Endometrial microvascular endothelial cells (primary cell): ENCODE measurements around the gene TGM2. TPM values are rescaled to one million over a fixed set of nuclear protein-coding genes. Genes with fewer than 3 reads are reported as not detected.

Experiments used
- in situ Hi-C: cut with HindIII; loops from 2 replicates; pipeline ENCODE4 v1.10.0; 2017; ENCODE audit warnings: low sequenced_read_pairs, low pct_unique_long_range_greater_than_20kb; ENCODE audit errors: inconsistent ontology term
- total RNA-seq: library from RNA; depleted of rRNA; stranded (reverse); fragments of >200 nt; gene quantifications from one replicate; pipeline ENCODE4 v1.2.3, GENCODE V29; 2015; ENCODE audit errors: inconsistent ontology term

Gene TGM2
- total RNA-seq, 1 donor from 2014 or later, result 741 TPM

DNA sequence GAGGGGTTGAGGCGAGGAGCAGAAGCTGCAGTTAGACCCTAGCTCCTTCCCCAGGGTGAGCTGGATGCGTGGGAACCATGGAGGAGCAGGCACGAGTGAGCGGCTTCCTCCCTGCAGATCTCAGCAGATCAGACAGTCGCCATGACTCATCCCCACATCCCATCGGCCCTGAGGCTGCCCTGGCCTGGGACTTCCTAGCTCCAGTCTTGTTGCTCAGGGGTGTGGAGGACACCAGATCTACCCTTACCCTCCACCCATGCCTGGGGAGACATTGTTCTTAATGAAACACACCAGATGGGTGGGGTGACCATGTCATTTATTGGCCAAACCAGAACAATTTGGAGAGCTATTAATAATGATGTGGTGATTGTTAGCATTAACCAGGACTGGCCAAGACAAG lies 36.3 kb upstream of the TGM2 start:
- in situ Hi-C loops, result no loop called here

- in situ Hi-C loops, result no loop called here
Measured at GRCh38 chr20:38200646-38201045, 35.6 kb upstream of the TGM2 start.

- in situ Hi-C loops, result no loop called here
Measured at GRCh38 chr20:38199501-38200390, 34.7 kb upstream of the TGM2 start.

GRCh38 chr20:38198238-38198861 lies 33.3 kb upstream of the TGM2 start:
- in situ Hi-C loops, result no loop called here

DNA sequence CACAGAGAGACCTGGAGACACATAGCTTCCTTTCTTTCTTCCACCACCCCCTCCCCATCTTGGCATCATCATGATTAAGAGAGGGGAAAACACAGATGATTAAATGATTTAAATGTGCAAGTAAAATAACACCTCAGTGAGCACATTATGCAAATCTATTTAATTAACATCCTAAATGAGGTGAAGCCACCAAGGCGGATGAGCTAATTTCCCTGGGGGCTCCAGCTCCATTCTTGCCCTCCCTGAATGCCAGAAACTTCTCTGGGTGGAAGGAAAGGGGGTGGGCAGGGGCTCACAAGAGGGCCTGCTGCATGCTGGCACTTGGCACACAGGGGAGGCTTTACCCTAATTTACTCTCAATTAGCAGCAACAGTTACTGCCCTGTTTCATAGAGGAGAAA lies 32.5 kb upstream of the TGM2 start:
- in situ Hi-C loops, result no loop called here

GRCh38 chr20:38197217-38197616 lies 32.1 kb upstream of the TGM2 start:
- in situ Hi-C loops, result no loop called here

DNA sequence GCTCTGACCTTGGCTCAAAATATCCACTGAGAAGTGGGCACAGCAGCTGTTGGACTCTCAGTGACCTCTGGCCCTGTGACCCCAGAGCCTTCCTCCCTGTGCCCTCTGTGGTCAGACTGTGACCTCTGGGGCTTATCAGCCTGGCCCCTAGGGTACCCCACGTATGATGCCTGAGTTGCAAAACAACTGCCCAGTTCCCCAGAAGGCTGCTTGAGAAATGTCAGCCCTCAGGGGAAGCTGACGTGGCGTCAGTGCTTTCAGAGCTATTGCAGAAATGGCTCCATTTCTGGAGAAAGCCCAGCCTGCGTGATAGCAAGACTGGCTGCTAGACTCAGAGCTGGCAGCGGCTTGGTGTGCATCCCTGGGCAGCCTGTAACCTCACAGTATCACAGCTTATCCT lies 31.5 kb upstream of the TGM2 start:
- in situ Hi-C loops, result no loop called here

DNA sequence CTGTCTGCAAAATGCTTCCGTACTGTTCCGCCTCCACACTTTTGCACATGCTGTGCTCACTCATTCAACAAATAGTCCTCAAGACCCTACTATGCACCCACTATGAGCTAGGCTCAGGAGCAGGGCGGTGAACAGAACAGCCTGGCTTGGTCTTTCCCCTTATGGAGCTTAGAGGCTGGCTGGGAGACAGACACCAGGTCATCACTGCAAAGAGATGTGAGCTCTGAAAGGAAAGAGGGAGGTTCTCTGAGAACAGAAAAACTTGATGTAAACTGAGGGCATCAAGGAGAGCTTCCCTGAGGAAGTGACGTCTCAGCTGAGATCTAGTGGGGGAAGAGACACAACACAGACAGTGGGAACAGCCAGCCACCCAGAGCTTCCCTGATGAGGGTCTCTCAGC lies 31.0 kb upstream of the TGM2 start:
- in situ Hi-C loops, result no loop called here

GRCh38 chr20:38195521-38195920 lies 30.5 kb upstream of the TGM2 start:
- in situ Hi-C loops, result no loop called here

GRCh38 chr20:38194971-38195504 lies 30.0 kb upstream of the TGM2 start:
- in situ Hi-C loops, result no loop called here

GRCh38 chr20:38193586-38194105 lies 28.6 kb upstream of the TGM2 start:
- in situ Hi-C loops, result no loop called here

DNA sequence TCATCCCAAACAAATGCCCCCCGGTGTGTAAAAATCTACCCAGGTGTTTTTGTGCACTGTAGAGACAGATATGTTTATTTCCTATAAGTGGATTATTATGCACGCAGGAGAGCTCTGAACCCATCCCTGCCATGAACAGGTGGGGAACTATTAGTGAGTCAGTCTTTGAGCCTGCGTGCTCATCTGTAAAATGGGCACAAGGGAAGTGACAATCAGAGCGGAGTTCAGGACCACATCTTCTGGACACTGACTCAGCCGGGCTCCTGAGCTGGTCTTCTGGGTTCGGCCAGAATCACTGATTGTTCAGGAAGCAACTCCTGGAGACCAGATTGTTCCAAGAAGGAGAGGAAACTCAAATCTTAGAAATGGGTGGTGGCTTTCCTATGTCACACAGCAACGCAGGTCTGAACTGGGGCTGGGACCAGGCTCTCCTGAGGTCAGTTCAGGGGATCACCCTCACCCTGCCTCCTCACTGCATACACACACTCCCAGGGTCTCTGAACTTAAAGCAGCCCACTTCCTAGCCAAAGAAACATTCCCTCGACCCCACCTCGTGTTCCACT lies 27.3 kb upstream of the TGM2 start:
- in situ Hi-C loops, result no loop called here

GRCh38 chr20:38191654-38192053 lies 26.6 kb upstream of the TGM2 start:
- in situ Hi-C loops, result no loop called here

DNA sequence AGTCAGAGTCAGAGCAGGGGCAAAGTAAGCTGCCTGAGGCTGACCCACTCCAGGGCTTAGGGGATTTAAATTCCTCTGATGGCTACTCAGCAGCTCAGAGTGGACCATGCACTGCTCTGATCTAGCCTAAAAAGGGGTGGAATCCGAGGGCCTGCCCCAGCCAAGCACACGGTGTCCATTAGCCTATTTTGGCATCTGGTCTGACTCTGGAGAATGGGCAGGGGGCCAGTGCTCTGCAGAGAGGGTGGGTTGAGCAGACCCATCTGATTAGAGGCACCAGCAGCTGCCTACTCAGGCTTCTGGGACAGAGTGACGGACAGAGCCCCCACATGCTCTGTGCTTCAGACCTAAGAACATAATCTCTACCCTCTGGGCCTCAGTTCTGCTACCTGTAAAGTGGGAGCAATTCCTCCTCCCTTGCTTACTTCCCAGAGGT lies 25.9 kb upstream of the TGM2 start:
- in situ Hi-C loops, result no loop called here

- in situ Hi-C loops, result no loop called here
Measured at GRCh38 chr20:38190166-38190565, 25.1 kb upstream of the TGM2 start.

GRCh38 chr20:38187517-38187916 lies 22.4 kb upstream of the TGM2 start:
- in situ Hi-C loops, result no loop called here

DNA sequence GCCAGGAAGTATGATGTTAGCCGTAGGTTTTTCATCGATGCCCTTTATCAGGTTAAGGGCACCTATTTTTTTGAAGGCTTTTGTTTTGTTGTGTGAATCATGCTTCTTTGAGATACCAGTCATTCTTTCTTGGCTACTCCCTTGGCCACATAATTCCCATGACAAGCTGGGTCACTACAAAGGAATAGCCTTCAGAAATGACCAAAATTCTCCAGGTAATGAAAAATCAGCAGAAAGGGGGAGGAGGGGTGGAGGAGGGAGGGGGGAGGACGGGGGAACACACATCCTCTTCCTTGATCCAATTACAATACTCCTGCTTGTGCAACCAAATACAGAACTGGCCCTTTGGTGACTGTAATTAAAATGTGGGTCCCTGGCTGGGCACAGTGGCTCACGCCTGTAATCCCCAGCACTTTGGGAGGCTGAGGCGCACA lies 21.7 kb upstream of the TGM2 start:
- in situ Hi-C loops, result no loop called here

DNA sequence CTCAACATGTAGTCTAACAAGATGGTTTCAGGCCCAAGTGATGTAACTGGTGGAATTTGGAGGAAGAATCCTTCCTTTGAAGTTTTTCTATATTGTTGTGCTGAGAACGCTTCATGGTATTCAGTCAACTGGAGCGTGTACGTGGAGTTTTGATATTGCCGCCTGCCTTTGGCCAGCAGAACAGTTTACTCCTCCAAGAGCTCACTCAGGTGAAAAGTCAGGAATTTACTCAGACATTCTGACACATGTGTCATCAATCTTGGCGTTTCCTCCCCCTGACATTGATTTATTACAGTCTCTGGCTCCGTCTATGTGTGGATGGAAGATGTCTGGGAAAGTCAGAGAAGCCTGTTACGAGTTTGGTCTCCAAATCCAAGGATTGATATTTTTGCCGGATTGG lies 19.0 kb upstream of the TGM2 start:
- in situ Hi-C loops, result no loop called here

- in situ Hi-C loops, result no loop called here
Measured at GRCh38 chr20:38181971-38182370, 16.9 kb upstream of the TGM2 start.
